GM18511 (cell line): ENCODE results near the gene LSM12.
"Not testable (repeated sequence)": the region's sequence is repeated elsewhere in the genome, so short reads cannot be mapped to it uniquely, and the experiment has no call there.

Source experiments
- ATAC-seq: cut with Tn5 transposase; IDR thresholded peaks from one replicate; pipeline ENCODE4 v1.9.1; 2021; ENCODE audit warnings: mild to moderate bottlenecking, moderate library complexity; ENCODE audit not compliant: unreplicated experiment

Gene LSM12

GRCh38 chr17:44066204-44066930, at the start of gene LSM12:
Gene LSM12, minus strand, starts transcription at chr17:44066671. Its CDS starts 84 bp downstream, at chr17:44066587.
- ATAC-seq: peak; percentile 56

- no peak for ATAC-seq
These were observed 49.3 kb upstream of the LSM12 start for GRCh38 chr17:44115585-44116415.

GRCh38 chr17:44113868-44114840, 47.7 kb upstream of the LSM12 start:
- no peak for ATAC-seq

GRCh38 chr17:44113382-44113781, 46.9 kb upstream of the LSM12 start:
- ATAC-seq: no peak

GRCh38 chr17:44112284-44113280, 46.1 kb upstream of the LSM12 start:
- no peak for ATAC-seq

GRCh38 chr17:44111777-44112176, 45.3 kb upstream of the LSM12 start:
- no peak for ATAC-seq

- peak; percentile 75 for ATAC-seq
These were observed 44.6 kb upstream of the LSM12 start for GRCh38 chr17:44110823-44111633.

GRCh38 chr17:44110011-44110686, 43.7 kb upstream of the LSM12 start:
- ATAC-seq: peak; percentile 12

- no peak for ATAC-seq
These were observed 42.8 kb upstream of the LSM12 start for GRCh38 chr17:44109312-44109630.

GRCh38 chr17:44108440-44109311, 42.2 kb upstream of the LSM12 start:
- ATAC-seq: no peak

- no peak for ATAC-seq
These were observed 40.3 kb upstream of the LSM12 start for GRCh38 chr17:44106801-44107200.

- ATAC-seq: no peak
These were observed 39.5 kb upstream of the LSM12 start for GRCh38 chr17:44105941-44106340.

GRCh38 chr17:44105483-44105882, 39.0 kb upstream of the LSM12 start:
- ATAC-seq: no peak

- ATAC-seq: no peak
These were observed 36.6 kb upstream of the LSM12 start for GRCh38 chr17:44102849-44103622.

GRCh38 chr17:44101858-44102257, 35.4 kb upstream of the LSM12 start:
- ATAC-seq: not testable (repeated sequence)

GRCh38 chr17:44097110-44097958, 30.9 kb upstream of the LSM12 start:
- ATAC-seq: no peak
